ENCODE measurements around the gene CHST11. TPM values are rescaled to one million over a fixed set of nuclear protein-coding genes. Genes with fewer than 3 reads are reported as not detected.

CHST11 gene
- total and polyA plus RNA-seq, 4 donors: 0.57 to 11.1 (median 3.7) TPM

DNA sequence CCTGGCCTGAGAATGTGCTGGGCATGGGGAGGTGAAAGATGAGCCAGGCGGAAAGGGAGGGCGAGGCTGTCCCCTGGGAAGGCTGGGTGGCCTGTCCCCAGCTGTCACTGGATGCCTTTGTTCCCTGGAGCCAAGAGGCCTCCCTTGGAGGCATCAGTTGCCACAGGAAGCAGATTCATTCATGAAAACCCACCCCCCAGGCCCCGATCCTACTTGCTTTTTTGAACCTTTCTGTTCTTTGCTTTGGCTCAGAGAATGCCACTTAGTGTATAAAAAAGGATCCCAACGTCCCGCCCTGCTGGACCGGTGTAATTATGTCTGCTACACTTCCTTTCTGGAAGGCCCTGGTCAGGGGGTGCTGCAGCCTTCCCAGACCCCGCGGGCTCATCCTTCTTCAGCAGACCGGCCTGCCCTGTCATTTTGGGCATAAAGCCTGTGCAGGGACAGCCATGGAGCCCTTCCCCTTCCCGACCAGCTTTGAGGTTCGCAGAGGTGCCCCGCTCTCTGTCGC is 281.1 kb downstream of the CHST11 start:
- no peak for DNase-seq (ENCODE audit: low spot score)

DNA sequence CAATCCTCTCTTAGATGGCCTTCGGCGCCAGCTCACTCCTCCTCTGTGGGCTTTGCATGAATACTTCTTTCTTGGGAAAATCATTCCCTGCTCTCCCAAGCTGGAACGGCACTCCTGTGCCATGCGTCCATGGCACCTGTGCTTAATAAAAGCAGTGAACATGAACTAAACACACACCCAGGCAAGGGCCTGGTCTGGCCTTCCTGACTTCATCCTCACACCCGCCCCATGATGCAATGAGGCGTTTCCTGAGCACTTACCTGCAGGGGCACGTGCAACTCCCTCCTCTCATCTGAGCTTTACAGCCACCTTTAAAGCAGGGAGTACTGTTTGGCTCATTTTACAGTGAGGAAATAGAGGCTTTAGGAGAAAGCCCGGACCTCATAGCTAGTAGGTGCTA is 281.6 kb downstream of the CHST11 start:
- 85% methylated on average over 8 of the region's 8 CpGs for WGBS
- no peak overlapping the region for H3K4me3 ChIP-seq (ENCODE audit: low read depth in 1 of 3, low read length in 3 of 3)
- H3K4me1 ChIP-seq (ENCODE audit: control insufficient read depth in 4 of 4, insufficient read depth in 4 of 4, low read length in 3 of 4): no peaks in the 10 kb centered on the region
- no peak for TF ChIP-seq FOXA2 (IDR thresholded peaks at IDR 0.05)
- TF ChIP-seq GABPA (IDR thresholded peaks at IDR 0.05 in 1 of 2, conservative IDR thresholded peaks at IDR 0.05 in 1 of 2): no peak
- no peak for TF ChIP-seq YY1 (IDR thresholded peaks at IDR 0.05)
- no peak for TF ChIP-seq SP1 (IDR thresholded peaks at IDR 0.05)
- TF ChIP-seq, protein P1, sequence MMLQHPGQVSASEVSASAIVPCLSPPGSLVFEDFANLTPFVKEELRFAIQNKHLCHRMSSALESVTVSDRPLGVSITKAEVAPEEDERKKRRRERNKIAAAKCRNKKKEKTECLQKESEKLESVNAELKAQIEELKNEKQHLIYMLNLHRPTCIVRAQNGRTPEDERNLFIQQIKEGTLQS (IDR thresholded peaks at IDR 0.05): no peak
- DNase-seq (ENCODE audit: low spot score): no peak
- no peaks in the 10 kb centered on the region for H3K27me3 ChIP-seq (ENCODE audit: control insufficient read depth in 4 of 4, insufficient read depth in 4 of 4, low read length in 3 of 4)
- H3K27ac ChIP-seq (ENCODE audit: low read depth in 1 of 2, low read length in 2 of 2): no peak overlapping the region
- H3K36me3 ChIP-seq (ENCODE audit: control insufficient read depth in 4 of 4, insufficient read depth in 3 of 4, low read depth in 1 of 4, low read length in 3 of 4): no peaks in the 10 kb centered on the region
- H3K9ac ChIP-seq (ENCODE audit: low read depth in 1 of 2, low read length in 2 of 2): no peak overlapping the region
- H3K9me3 ChIP-seq (ENCODE audit: control insufficient read depth in 4 of 4, low read length in 3 of 4): no peaks in the 10 kb centered on the region

More for the DNA sequence above, 281.1 kb downstream of the CHST11 start:
- no peaks in the 10 kb centered on the region for H3K9me3 ChIP-seq (ENCODE audit: control insufficient read depth in 4 of 4, low read length in 3 of 4)
- H3K4me3 ChIP-seq (ENCODE audit: low read depth in 1 of 3, low read length in 3 of 3): no peak overlapping the region
- no peaks in the 10 kb centered on the region for H3K27me3 ChIP-seq (ENCODE audit: control insufficient read depth in 4 of 4, insufficient read depth in 4 of 4, low read length in 3 of 4)
- TF ChIP-seq, protein P2, sequence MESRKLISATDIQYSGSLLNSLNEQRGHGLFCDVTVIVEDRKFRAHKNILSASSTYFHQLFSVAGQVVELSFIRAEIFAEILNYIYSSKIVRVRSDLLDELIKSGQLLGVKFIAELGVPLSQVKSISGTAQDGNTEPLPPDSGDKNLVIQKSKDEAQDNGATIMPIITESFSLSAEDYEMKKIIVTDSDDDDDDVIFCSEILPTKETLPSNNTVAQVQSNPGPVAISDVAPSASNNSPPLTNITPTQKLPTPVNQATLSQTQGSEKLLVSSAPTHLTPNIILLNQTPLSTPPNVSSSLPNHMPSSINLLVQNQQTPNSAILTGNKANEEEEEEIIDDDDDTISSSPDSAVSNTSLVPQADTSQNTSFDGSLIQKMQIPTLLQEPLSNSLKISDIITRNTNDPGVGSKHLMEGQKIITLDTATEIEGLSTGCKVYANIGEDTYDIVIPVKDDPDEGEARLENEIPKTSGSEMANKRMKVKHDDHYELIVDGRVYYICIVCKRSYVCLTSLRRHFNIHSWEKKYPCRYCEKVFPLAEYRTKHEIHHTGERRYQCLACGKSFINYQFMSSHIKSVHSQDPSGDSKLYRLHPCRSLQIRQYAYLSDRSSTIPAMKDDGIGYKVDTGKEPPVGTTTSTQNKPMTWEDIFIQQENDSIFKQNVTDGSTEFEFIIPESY (IDR thresholded peaks at IDR 0.05): no peak
- TF ChIP-seq RAD21 (IDR thresholded peaks at IDR 0.05): no peak
- no peak for TF ChIP-seq FOXA2 (IDR thresholded peaks at IDR 0.05)
- no peak overlapping the region for H3K9ac ChIP-seq (ENCODE audit: low read depth in 1 of 2, low read length in 2 of 2)
- H3K36me3 ChIP-seq (ENCODE audit: control insufficient read depth in 4 of 4, insufficient read depth in 3 of 4, low read depth in 1 of 4, low read length in 3 of 4): no peaks in the 10 kb centered on the region
- H3K4me1 ChIP-seq (ENCODE audit: control insufficient read depth in 4 of 4, insufficient read depth in 4 of 4, low read length in 3 of 4): no peaks in the 10 kb centered on the region
- 91% methylated on average over 13 of the region's 13 CpGs for WGBS
- H3K27ac ChIP-seq (ENCODE audit: low read depth in 1 of 2, low read length in 2 of 2): no peak overlapping the region

DNA sequence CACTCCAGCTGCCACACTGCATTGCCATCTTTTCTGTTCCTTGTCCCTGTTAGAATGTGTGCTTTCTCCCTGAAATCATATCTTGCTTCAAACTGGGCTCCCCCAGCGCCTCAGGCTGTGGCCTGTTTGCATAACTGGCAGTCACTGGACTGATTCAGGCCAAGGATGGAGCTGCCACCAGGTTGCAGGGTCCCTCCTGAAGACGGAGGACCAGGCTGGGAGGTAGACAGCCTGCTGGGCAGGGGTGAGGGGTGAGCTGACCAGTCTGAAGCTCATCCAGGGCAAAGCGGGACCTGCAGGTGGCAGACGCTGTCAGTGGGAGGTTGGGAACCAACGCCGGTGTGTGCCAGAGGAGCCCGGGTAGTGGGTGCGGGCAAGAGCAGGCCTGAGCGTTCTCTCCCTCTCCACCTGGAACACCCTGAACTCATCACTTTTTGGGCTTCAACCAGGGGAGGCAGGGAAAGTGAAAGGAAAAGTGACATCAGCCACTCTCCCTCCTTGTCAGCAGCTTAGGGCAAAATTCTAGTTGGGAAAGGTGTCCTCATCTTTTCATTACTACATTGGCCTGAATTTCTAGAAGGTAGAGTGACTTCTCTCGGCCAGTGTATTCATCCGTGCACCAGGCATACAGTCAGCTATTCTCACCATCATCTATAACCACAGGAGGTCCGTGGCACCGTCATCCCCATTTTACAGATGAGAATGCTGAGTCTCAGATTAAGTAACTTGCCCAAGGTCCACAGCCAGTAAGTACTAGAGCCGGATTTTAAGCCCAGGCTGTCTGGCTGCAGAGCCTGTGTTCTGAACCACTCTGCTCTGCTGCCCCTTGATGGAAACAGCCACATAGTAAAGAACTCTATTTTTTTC is 282.3 kb downstream of the CHST11 start:
- TF ChIP-seq JUND (IDR thresholded peaks at IDR 0.05): no peak
- TF ChIP-seq, protein P3, sequence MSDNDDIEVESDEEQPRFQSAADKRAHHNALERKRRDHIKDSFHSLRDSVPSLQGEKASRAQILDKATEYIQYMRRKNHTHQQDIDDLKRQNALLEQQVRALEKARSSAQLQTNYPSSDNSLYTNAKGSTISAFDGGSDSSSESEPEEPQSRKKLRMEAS (IDR thresholded peaks at IDR 0.05): no peak
- no peak for TF ChIP-seq RXRA (IDR thresholded peaks at IDR 0.05)
- no peak for TF ChIP-seq GABPA (IDR thresholded peaks at IDR 0.05 in 1 of 2, conservative IDR thresholded peaks at IDR 0.05 in 1 of 2)
- TF ChIP-seq, protein P4, sequence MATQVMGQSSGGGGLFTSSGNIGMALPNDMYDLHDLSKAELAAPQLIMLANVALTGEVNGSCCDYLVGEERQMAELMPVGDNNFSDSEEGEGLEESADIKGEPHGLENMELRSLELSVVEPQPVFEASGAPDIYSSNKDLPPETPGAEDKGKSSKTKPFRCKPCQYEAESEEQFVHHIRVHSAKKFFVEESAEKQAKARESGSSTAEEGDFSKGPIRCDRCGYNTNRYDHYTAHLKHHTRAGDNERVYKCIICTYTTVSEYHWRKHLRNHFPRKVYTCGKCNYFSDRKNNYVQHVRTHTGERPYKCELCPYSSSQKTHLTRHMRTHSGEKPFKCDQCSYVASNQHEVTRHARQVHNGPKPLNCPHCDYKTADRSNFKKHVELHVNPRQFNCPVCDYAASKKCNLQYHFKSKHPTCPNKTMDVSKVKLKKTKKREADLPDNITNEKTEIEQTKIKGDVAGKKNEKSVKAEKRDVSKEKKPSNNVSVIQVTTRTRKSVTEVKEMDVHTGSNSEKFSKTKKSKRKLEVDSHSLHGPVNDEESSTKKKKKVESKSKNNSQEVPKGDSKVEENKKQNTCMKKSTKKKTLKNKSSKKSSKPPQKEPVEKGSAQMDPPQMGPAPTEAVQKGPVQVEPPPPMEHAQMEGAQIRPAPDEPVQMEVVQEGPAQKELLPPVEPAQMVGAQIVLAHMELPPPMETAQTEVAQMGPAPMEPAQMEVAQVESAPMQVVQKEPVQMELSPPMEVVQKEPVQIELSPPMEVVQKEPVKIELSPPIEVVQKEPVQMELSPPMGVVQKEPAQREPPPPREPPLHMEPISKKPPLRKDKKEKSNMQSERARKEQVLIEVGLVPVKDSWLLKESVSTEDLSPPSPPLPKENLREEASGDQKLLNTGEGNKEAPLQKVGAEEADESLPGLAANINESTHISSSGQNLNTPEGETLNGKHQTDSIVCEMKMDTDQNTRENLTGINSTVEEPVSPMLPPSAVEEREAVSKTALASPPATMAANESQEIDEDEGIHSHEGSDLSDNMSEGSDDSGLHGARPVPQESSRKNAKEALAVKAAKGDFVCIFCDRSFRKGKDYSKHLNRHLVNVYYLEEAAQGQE (IDR thresholded peaks at IDR 0.05): no peak
- no peak for TF ChIP-seq FOXA2 (IDR thresholded peaks at IDR 0.05)
- TF ChIP-seq TAF1 (conservative IDR thresholded peaks at IDR 0.05): no peak
- no peak for TF ChIP-seq EGR1 (IDR thresholded peaks at IDR 0.05; ENCODE audit: low read depth in 2 of 2)
- no peak for TF ChIP-seq NR2F2 (IDR thresholded peaks at IDR 0.05)
- TF ChIP-seq YY1 (IDR thresholded peaks at IDR 0.05): no peak
- TF ChIP-seq RAD21 (IDR thresholded peaks at IDR 0.05): no peak
- no peak for TF ChIP-seq HNF4G (IDR thresholded peaks at IDR 0.05)
- no peak for DNase-seq (ENCODE audit: low spot score)
- H3K4me1 ChIP-seq (ENCODE audit: control insufficient read depth in 4 of 4, insufficient read depth in 4 of 4, low read length in 3 of 4): no peaks in the 10 kb centered on the region

More for the DNA sequence above, 282.3 kb downstream of the CHST11 start:
- H3K27me3 ChIP-seq (ENCODE audit: control insufficient read depth in 4 of 4, insufficient read depth in 4 of 4, low read length in 3 of 4): no peaks in the 10 kb centered on the region
- no peak overlapping the region for H3K4me3 ChIP-seq (ENCODE audit: low read depth in 1 of 3, low read length in 3 of 3)
- 90% methylated on average over 14 of the region's 14 CpGs for WGBS
- H3K27ac ChIP-seq (ENCODE audit: low read depth in 1 of 2, low read length in 2 of 2): no peak overlapping the region
- no peaks in the 10 kb centered on the region for H3K9me3 ChIP-seq (ENCODE audit: control insufficient read depth in 4 of 4, low read length in 3 of 4)
- H3K36me3 ChIP-seq (ENCODE audit: control insufficient read depth in 4 of 4, insufficient read depth in 3 of 4, low read depth in 1 of 4, low read length in 3 of 4): no peaks in the 10 kb centered on the region
- H3K9ac ChIP-seq (ENCODE audit: low read depth in 1 of 2, low read length in 2 of 2): no peak overlapping the region

Measured in liver (tissue), 9 donors.